ENCODE measurements around the gene IL26. TPM values are rescaled to one million over a fixed set of nuclear protein-coding genes. Genes with fewer than 3 reads are reported as not detected.
A peak's percentile ranks its signal among the peaks of the same experiment; 100 is the strongest.
"Not testable (repeated sequence)": the region's sequence is repeated elsewhere in the genome, so short reads cannot be mapped to it uniquely, and the experiment has no call there.

Gene IL26
- total RNA-seq, 1 experiment from 2014 or later = not detected

GRCh38 chr12:68199127-68199526, 26.5 kb downstream of the IL26 start:
- no peak for DNase-seq (ENCODE audit: low read depth)

DNA sequence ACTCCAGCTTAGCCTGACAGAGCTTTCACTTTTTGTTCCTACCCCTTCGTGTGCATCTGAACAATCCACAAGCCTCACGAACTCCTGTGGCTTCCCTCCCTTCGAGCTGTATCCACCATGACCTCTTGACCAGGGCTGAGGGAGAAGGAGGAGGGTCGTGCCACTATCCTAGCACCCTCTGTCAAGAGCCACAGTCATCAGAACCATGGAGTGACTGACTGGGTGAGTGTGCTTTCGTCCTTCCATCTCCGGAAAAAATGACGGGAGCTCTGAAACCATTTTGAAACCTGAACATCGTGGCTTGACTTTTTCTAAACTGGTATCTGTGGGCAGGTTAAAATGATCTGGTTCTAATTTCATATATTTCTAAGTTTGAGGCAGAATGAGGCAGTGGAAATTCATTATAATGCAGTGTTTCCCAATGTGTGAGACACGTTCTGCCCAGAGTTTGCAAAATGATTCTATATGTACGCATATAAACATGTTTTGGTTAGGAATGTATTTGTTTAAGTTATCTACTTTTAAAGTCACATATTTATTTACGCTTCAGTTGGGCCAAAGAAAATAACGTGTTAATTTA, 27.0 kb downstream of the IL26 start:
- DNase-seq (ENCODE audit: low read depth) = no peak

DNA sequence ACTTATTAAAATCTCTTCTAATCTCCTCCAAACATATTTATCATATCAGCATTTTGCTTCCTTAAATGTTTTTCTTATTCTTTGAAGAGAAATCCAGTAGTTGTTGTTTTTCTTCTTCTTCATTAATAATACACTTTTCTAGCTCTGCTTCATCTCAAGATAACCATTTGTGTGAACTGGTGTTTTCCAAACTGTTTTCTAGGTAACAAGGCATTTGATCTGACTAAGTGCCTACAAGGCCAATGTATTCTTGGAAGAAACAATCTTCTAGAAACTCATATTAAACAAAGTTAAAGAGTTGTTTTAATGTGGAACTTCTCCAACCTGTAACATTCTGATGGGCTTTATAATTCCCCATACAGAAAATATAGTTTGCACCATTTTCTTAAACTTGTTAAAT, 35.3 kb downstream of the IL26 start:
- no peak for DNase-seq (ENCODE audit: low read depth)

DNA sequence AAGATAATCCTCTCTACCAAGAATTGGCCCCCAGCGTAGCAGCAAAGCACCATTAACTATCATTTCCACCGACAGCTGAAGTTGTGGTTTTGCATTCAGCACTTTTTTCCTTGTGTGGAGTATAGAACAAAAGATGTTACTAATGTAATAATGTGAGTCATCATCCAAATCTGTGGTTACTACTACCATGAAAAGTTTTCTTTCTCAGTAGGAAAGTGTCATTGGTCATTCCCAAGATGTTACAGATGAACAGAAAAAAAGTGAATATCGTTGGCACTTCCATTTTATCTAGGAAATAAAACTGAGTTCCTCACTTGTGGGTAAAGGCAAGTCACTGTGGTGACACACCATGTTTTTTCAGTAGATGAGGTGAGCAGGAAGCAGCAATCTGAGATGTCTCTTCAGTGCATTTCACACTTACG, 35.8 kb downstream of the IL26 start:
- DNase-seq (ENCODE audit: low read depth) = peak; percentile 95

DNA sequence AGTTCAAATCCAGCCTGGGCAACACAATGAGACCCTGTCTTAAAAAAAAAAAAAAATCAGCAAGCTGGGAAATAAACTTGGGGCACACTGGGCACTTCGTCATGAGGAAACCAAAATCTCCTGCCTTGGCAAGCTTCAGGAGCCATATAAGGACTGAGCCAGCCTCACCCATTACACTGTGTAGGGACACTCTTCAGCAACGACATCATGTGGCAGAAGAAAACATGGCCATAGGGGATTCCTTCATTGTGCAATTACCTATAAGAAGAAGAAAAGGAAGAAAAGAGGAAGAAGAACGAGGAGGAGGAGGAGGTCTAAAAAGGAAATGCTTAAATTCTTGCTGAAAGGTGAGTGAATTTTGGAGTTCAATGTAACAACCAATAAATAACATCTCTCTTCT, 40.0 kb downstream of the IL26 start:
- no peak for DNase-seq (ENCODE audit: low read depth)

- peak; percentile 76 for DNase-seq (ENCODE audit: low read depth)
Measured at GRCh38 chr12:68180792-68181744, 44.5 kb downstream of the IL26 start.

DNA sequence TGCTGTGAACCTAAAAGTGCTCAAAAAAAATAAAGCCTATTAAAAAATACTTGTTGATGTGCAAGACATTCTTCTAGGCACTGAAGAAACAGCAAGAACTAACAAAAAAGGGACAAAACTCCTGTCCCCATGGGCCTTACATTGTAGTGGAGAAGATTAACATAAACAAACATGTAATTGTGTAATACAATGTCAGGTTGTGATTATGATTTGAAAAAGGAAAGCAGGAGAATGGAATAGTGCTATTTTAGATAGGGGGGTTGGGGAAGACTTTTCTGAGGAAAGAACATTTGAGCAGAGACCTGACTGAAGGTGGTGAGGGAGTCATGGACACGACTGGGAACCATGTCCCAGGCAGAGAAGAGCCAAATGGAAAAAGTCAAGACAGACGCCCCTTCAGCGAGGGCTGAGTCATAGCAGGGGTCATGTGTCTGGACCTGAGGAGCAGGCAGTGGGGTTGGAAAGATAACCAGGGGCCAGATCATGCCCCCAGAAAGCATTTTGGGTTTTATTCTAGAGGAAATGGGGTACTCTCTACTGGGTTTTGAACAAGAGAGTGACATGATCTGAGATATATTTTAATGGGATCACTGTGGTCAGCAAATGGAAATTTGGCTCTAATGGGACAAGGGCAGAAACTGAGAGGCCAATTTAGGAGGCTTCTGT, 46.7 kb downstream of the IL26 start:
- no peak for DNase-seq (ENCODE audit: low read depth)

DNA sequence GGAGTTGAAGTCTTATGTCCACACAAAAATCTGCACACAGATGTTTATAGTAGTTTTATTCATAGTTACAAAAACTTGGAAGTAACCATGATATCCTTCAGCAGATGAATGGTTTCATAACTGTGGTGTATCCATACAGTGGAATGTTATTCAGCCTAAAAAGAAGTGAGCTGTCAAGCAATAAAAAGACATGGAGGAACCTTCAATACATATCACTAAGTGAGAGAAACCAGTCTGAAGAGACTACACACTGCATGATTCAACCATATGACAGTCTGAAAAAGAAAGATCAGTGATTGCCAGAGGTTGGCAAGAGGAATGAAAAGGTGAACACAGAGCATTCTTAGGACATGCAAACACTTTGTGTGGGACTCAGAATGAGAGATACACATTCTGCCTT, 47.4 kb downstream of the IL26 start:
- DNase-seq (ENCODE audit: low read depth) = no peak

GRCh38 chr12:68177562-68177961, 48.0 kb downstream of the IL26 start:
- no peak for DNase-seq (ENCODE audit: low read depth)

DNA sequence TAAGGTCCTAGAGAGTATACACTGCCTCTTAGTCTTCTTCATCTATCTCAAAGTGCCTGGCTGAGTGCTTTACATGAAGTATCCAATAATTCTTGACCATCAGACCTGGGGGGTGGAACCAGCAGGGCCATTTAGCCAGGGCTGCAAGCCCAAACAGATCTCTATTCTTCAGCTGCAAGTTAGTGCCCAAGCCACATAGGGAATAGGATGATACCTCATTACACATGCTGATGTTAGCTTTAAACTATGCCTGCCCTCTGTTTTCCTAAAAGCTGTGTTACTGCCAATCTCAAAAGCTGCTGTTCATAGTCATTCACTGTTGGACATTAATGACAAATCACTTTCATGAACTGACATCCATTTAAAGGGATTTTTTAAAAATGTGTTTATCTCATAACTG, 49.4 kb downstream of the IL26 start:
- DNase-seq (ENCODE audit: low read depth) = no peak

DNA sequence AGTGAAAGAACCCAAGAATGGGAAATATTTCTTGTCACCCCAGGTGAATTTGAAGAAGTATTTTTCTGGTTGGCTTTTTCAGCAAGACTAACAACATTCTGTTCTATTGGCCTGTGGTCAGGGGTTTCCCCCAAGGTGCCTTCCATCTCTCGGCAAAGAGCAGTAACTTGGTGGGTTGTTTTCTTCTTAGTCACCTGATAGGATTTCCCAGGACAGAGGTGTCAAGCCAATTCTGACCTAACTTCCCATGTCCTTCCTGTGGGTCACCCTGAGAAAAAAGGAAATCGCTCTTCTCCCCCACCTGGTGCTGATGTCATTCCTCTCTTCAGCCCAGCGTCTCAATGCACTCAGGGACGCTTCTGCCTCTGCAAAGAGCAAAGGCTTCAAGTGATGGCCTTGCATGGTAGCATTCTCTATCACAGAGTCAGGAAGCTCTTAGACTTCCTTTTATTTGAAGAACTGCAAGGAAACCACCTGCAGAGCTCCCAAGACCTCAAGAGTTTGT, 50.0 kb downstream of the IL26 start:
- no peak for DNase-seq (ENCODE audit: low read depth)

- not testable (repeated sequence) for DNase-seq (ENCODE audit: low read depth)
Measured at GRCh38 chr12:68174761-68175160, 50.8 kb downstream of the IL26 start.

DNA sequence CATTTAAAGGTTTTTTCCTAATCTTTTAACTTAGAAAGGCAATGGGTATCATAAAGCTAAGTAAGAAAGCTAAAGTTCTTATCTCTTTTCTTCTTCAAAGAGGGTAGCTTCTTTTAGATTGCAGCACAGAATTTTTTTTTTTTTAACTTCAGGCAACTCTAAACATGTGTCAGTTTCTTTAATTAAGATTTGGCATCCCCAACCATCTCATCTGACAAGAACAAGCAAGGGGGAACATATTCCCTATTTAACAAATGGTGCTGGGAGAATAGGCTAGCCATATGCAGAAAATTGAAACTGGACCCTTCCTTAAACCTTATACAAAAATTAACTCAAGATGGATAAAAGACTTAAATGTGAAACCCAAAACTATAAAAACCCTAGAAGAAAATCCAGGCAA, 51.8 kb downstream of the IL26 start:
- no peak for DNase-seq (ENCODE audit: low read depth)

- no peak for DNase-seq (ENCODE audit: low read depth)
Measured at GRCh38 chr12:68170726-68171125, 54.9 kb downstream of the IL26 start.

- DNase-seq (ENCODE audit: low read depth) = no peak
Measured at GRCh38 chr12:68169213-68169889, 56.3 kb downstream of the IL26 start.

DNA sequence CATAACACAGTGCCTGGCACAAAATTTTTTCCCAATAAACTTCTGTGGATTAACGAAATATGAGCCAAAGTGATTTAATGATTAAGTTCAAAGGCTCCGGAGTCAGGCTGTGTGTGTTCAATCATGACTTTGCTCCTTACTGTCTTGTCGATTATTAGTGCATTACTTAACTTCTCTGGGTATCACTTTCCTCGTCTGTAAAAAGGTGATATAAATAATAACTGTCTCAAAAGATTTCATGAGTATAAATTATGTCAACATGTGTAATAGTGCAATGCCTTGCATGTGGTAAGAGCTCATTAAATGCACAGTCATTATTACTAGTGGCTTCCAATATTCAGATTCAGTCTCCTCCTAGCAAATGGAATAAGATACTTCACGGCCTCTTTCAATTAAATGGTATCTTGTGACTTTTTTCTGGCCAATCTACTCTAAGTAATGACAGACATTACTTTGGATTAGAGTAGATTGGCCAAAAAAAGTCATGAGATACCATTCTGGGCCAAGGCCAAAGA, 59.2 kb downstream of the IL26 start:
- no peak for DNase-seq (ENCODE audit: low read depth)

GRCh38 chr12:68163560-68164081, 62.0 kb downstream of the IL26 start:
- no peak for DNase-seq (ENCODE audit: low read depth)

GRCh38 chr12:68162374-68162773, 63.2 kb downstream of the IL26 start:
- DNase-seq (ENCODE audit: low read depth) = no peak

DNA sequence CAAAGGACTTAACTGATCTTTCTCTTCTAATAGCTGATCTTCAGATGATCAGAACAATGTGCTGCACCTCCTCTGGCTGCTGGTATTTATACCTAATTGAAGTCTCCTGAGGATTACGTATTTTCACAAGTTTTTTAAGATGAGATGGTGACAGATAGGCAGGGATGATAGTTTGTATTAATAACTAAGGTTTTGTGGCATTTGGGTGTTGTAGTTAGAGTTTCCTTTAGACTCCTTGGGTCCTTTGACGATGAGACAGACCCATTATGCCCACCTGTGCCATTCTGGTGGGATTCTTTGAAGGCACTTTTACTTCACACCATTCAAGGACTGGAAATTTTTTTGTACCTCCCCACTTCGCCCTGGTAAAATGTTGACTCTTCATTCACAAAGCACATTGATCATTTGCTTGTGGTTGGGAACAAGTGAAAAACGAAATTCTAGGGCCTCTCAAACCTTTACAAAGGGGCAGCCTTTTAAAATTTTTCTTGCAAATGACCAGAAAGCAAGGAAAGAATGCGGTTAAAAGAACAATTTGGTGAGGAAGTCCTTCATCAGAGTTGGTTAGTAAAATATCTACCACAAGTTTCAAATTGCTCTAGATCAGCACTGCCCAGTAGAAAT, 65.8 kb downstream of the IL26 start, which contains the start of gene IFNG:
IFNG (minus strand) TSS at position 60 of the 624 bp plus-strand sequence. CDS start 125 bp downstream, outside the sequence.
- DNase-seq (ENCODE audit: low read depth) = no peak

GRCh38 chr12:68158432-68158831, 67.2 kb downstream of the IL26 start:
- peak; percentile 55 for DNase-seq (ENCODE audit: low read depth)

- no peak for DNase-seq (ENCODE audit: low read depth)
Measured at GRCh38 chr12:68157380-68157779, 68.2 kb downstream of the IL26 start.
